Karpas-422 (cell line): ENCODE data around the gene KRTAP4-7. TPM values are rescaled to one million over a fixed set of nuclear protein-coding genes. Genes with fewer than 3 reads are reported as not detected.
"Not testable (repeated sequence)": the region's sequence is repeated elsewhere in the genome, so short reads cannot be mapped to it uniquely, and the experiment has no call there.

ENCODE experiments used
- DNase-seq: peaks from one replicate; pipeline ENCODE4 v3.0.0-alpha.2; 2015
- H2AFZ ChIP-seq: fragments of 200-600 bp; sonication (generic); 2 replicates; pipeline ENCODE4 v1.6.1; 2014; ENCODE audit warnings: antibody characterized with exemption, low read length, mixed read lengths
- H3K27ac ChIP-seq: fragments of 200-600 bp; sonication (generic); 2 replicates; pipeline ENCODE4 v1.5.1; 2014; ENCODE audit warnings: mild to moderate bottlenecking, low read length, moderate library complexity
- H3K27me3 ChIP-seq: fragments of 200-600 bp; sonication (generic); 2 replicates; pipeline ENCODE4 v1.6.1; 2014; ENCODE audit warnings: low read length, mixed read lengths
- H3K36me3 ChIP-seq: fragments of 200-600 bp; sonication (generic); 2 replicates; pipeline ENCODE4 v1.6.1; 2014; ENCODE audit warnings: low read length, mixed read lengths; ENCODE audit not compliant: insufficient read depth
- H3K4me1 ChIP-seq: fragments of 200-600 bp; sonication (generic); 2 replicates; pipeline ENCODE4 v1.6.1; 2014; ENCODE audit warnings: mild to moderate bottlenecking, low read length, mixed read lengths
- H3K4me2 ChIP-seq: fragments of 200-600 bp; sonication (generic); 2 replicates; pipeline ENCODE4 v1.6.1; 2014; ENCODE audit warnings: low read length, low read depth, mild to moderate bottlenecking; ENCODE audit not compliant: poor library complexity, severe bottlenecking
- H3K4me3 ChIP-seq: fragments of 200-600 bp; sonication (generic); 2 replicates; pipeline ENCODE4 v1.5.1; 2014; ENCODE audit warnings: mild to moderate bottlenecking, antibody characterized with exemption, low read length, mixed read lengths
- H3K79me2 ChIP-seq: fragments of 200-600 bp; sonication (generic); 2 replicates; pipeline ENCODE4 v1.6.1; 2014; ENCODE audit warnings: mild to moderate bottlenecking, low read length, mixed read lengths
- H3K9ac ChIP-seq: fragments of 200-600 bp; sonication (generic); 2 replicates; pipeline ENCODE4 v1.6.0; 2014; ENCODE audit warnings: low read length
- H3K9me2 ChIP-seq: fragments of 200-600 bp; sonication (generic), shearing (Covaris generic); replicated peaks from 2 replicates; pipeline ENCODE4 v1.6.0; 2014; ENCODE audit warnings: mild to moderate bottlenecking, low read length, moderate library complexity; ENCODE audit not compliant: insufficient read depth
- H3K9me3 ChIP-seq: fragments of 300-700, 200-600 bp; sonication (generic); 2 replicates; pipeline ENCODE4 v1.6.1; 2014; ENCODE audit warnings: low read length, mixed read lengths
- H4K20me1 ChIP-seq: fragments of 200-600 bp; sonication (generic); 2 replicates; pipeline ENCODE4 v1.6.1; 2014; ENCODE audit warnings: mild to moderate bottlenecking, antibody characterized with exemption, low read length, low read depth; ENCODE audit not compliant: insufficient read depth
- total RNA-seq: library from RNA; depleted of rRNA; stranded (reverse); fragments of >200 nt; shearing (Covaris generic); gene quantifications from 2 replicates; pipeline ENCODE4 v1.2.3, GENCODE V29; 2014; ENCODE audit warnings: low replicate concordance

The KRTAP4-7 gene
- total RNA-seq, 1 experiment from 2014 or later: not detected

GRCh38 chr17:41060052-41060604 is 23.8 kb upstream of the KRTAP4-7 start, which contains the start of gene KRTAP2-3:
Gene KRTAP2-3 (minus strand): TSS chr17:41060114. CDS start chr17:41060050, 64 bp downstream.
- Histone ChIP-seq H4K20me1 (no peaks in the 10 kb centered on the region), H3K79me2 (no peaks in the 10 kb centered on the region), H3K9ac (no peak within 1 kb of the TSS), H2AFZ (no peak within 1 kb of the TSS), H3K4me3 (no peak within 1 kb of the TSS), H3K4me2 (no peak within 1 kb of the TSS), H3K9me3 (no peaks in the 10 kb centered on the region), H3K36me3 (no peaks in the 10 kb centered on the region), H3K4me1 (no peaks in the 10 kb centered on the region), H3K27ac (no peak within 1 kb of the TSS), H3K27me3 (no peaks in the 10 kb centered on the region), H3K9me2 (no peaks in the 10 kb centered on the region)
- peak; percentile 14 for DNase-seq

GRCh38 chr17:41061964-41062363 is 22.0 kb upstream of the KRTAP4-7 start:
- Histone ChIP-seq H4K20me1 (no peaks in the 10 kb centered on the region), H3K9me3 (no peaks in the 10 kb centered on the region), H3K4me2 (no peak overlapping the region), H2AFZ (no peak overlapping the region), H3K9me2 (no peaks in the 10 kb centered on the region), H3K79me2 (no peaks in the 10 kb centered on the region), H3K4me1 (no peaks in the 10 kb centered on the region), H3K9ac (no peak overlapping the region), H3K27me3 (no peaks in the 10 kb centered on the region), H3K36me3 (no peaks in the 10 kb centered on the region), H3K27ac (no peak overlapping the region), H3K4me3 (no peak overlapping the region)
- DNase-seq: no peak

GRCh38 chr17:41063449-41063848 is 20.5 kb upstream of the KRTAP4-7 start:
- Histone ChIP-seq H3K4me1 (no peaks in the 10 kb centered on the region), H3K4me2 (no peak overlapping the region), H3K79me2 (no peaks in the 10 kb centered on the region), H3K27ac (no peak overlapping the region), H3K36me3 (no peaks in the 10 kb centered on the region), H2AFZ (no peak overlapping the region), H3K9me3 (no peaks in the 10 kb centered on the region), H4K20me1 (no peaks in the 10 kb centered on the region), H3K27me3 (no peaks in the 10 kb centered on the region), H3K9ac (no peak overlapping the region), H3K9me2 (no peaks in the 10 kb centered on the region), H3K4me3 (no peak overlapping the region)
- no peak for DNase-seq

GRCh38 chr17:41064301-41064700 is 19.6 kb upstream of the KRTAP4-7 start:
- H3K4me1 ChIP-seq: no peaks in the 10 kb centered on the region
- H3K4me2 ChIP-seq: no peak overlapping the region
- H4K20me1 ChIP-seq: no peaks in the 10 kb centered on the region
- no peak overlapping the region for H3K9ac ChIP-seq
- H3K4me3 ChIP-seq: no peak overlapping the region
- H3K79me2 ChIP-seq: no peaks in the 10 kb centered on the region
- H3K9me2 ChIP-seq: no peaks in the 10 kb centered on the region
- no peak for DNase-seq
- no peaks in the 10 kb centered on the region for H3K27me3 ChIP-seq
- no peaks in the 10 kb centered on the region for H3K36me3 ChIP-seq
- H3K27ac ChIP-seq: no peak overlapping the region
- H3K9me3 ChIP-seq: no peaks in the 10 kb centered on the region
- no peak overlapping the region for H2AFZ ChIP-seq

GRCh38 chr17:41065016-41065689 is 18.8 kb upstream of the KRTAP4-7 start:
- not testable (repeated sequence) for H3K4me1 ChIP-seq, H3K36me3 ChIP-seq, H4K20me1 ChIP-seq, H3K9ac ChIP-seq, H3K4me2 ChIP-seq, DNase-seq, H3K27me3 ChIP-seq, H3K79me2 ChIP-seq, H3K9me2 ChIP-seq, H2AFZ ChIP-seq, H3K27ac ChIP-seq, H3K4me3 ChIP-seq, H3K9me3 ChIP-seq

GRCh38 chr17:41065829-41066624 is 17.9 kb upstream of the KRTAP4-7 start, which contains the start of gene KRTAP2-4:
Gene KRTAP2-4 (minus strand): TSS chr17:41065879. CDS start chr17:41065845, 34 bp downstream.
- Histone ChIP-seq H3K79me2 (no peaks in the 10 kb centered on the region), H3K27ac (no peak within 1 kb of the TSS), H3K9me3 (no peaks in the 10 kb centered on the region), H3K4me1 (no peaks in the 10 kb centered on the region), H3K36me3 (no peaks in the 10 kb centered on the region), H3K9ac (no peak within 1 kb of the TSS), H3K9me2 (no peaks in the 10 kb centered on the region), H3K4me2 (no peak within 1 kb of the TSS), H4K20me1 (no peaks in the 10 kb centered on the region), H3K27me3 (no peaks in the 10 kb centered on the region), H3K4me3 (no peak within 1 kb of the TSS), H2AFZ (no peak within 1 kb of the TSS)
- DNase-seq: no peak

- H4K20me1 ChIP-seq: no peaks in the 10 kb centered on the region
- no peaks in the 10 kb centered on the region for H3K9me2 ChIP-seq
- no peaks in the 10 kb centered on the region for H3K36me3 ChIP-seq
- H3K79me2 ChIP-seq: no peaks in the 10 kb centered on the region
- no peak overlapping the region for H3K4me3 ChIP-seq
- no peak overlapping the region for H3K4me2 ChIP-seq
- no peak overlapping the region for H3K27ac ChIP-seq
- no peak for DNase-seq
- H3K27me3 ChIP-seq: no peaks in the 10 kb centered on the region
- no peak overlapping the region for H2AFZ ChIP-seq
- no peak overlapping the region for H3K9ac ChIP-seq
- no peaks in the 10 kb centered on the region for H3K9me3 ChIP-seq
- H3K4me1 ChIP-seq: no peaks in the 10 kb centered on the region
Observed at GRCh38 chr17:41067281-41067680, 16.7 kb upstream of the KRTAP4-7 start.

- no peak overlapping the region for H3K27ac ChIP-seq
- H3K9ac ChIP-seq: no peak overlapping the region
- no peaks in the 10 kb centered on the region for H3K9me3 ChIP-seq
Observed at GRCh38 chr17:41069031-41069430, 14.9 kb upstream of the KRTAP4-7 start.

More at GRCh38 chr17:41069031-41069430, 14.9 kb upstream of the KRTAP4-7 start:
- DNase-seq: no peak
- Histone ChIP-seq H3K4me2 (no peak overlapping the region), H2AFZ (no peak overlapping the region), H3K9me2 (no peaks in the 10 kb centered on the region), H4K20me1 (no peaks in the 10 kb centered on the region), H3K36me3 (no peaks in the 10 kb centered on the region), H3K4me1 (no peaks in the 10 kb centered on the region), H3K79me2 (no peaks in the 10 kb centered on the region), H3K4me3 (no peak overlapping the region), H3K27me3 (no peaks in the 10 kb centered on the region)
